ENCODE measurements around the gene XXYLT1.

GRCh38 chr3:195212749-195213375, 58.1 kb downstream of the XXYLT1 start:
- TF ChIP-seq CTCF (IDR thresholded peaks at IDR 0.05 in 2 of 3, conservative IDR thresholded peaks at IDR 0.05 in 1 of 3; ENCODE audit: insufficient read depth in 2 of 3, low read depth in 1 of 3, low read length in 3 of 3) (no peak), BACH1 (tag; IDR thresholded peaks at IDR 0.05) (no peak), ZNF274 (IDR thresholded peaks at IDR 0.05; ENCODE audit: borderline replicate concordance, low read depth, low read length) (no peak), STAT6 (CRISPR knock-in tag; IDR thresholded peaks at IDR 0.05) (no peak)

All from K562 (cell line).